ENCODE data around the gene ARHGEF37. TPM values are rescaled to one million over a fixed set of nuclear protein-coding genes. Genes with fewer than 3 reads are reported as not detected.

ARHGEF37 gene
- total and polyA plus RNA-seq, 9 of the 15 experiments (the other 6 are each of a cell fraction or from before 2014, with no cell fraction given), result 0.01 to 0.27 (median 0.05) TPM

DNA sequence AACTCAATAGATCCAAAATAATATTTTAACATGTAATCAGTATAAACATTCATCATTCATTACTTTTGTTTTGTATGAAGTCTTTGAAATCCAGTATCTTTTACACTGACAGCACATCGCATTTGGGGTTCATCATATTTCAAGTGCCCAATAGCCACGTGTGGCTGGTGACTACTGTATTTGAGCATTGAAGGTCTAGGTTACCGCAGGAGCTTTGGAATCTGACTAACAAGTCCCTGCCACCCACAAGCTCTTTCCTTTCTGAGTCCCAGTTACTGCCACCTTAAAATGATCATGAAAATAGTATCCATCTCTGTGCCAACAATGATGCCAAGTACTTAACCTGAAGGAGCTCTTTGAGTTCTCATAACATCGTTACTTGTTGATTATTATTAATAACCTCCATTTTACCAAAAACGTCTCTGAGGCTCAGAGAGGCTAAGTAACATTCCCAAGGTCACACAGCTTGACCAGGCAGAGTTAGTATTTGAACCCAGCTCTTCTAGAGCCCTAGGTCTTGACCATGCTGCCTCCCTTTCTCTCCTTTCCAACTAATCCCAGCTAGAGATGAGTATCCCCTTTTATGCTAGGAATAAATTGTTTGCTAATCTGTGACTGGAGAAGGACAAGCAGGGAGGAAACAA lies 24.2 kb downstream of the ARHGEF37 start (continued):
- TF ChIP-seq ZNF318 (IDR thresholded peaks at IDR 0.05; ENCODE audit: borderline replicate concordance in 1 of 2, low read depth in 1 of 2) (no peak), HDAC1 (IDR thresholded peaks at IDR 0.05) (peak; percentile 50; a peak in 1 of 4 replicates), RBM25 (IDR thresholded peaks at IDR 0.05; ENCODE audit: low read depth, low read length, severe bottlenecking) (peak; percentile 99), HINFP (tag; conservative IDR thresholded peaks at IDR 0.05; ENCODE audit: low read depth) (no peak), RCOR1 (IDR thresholded peaks at IDR 0.05; ENCODE audit: borderline replicate concordance in 1 of 2, low read depth in 2 of 2, low read length in 2 of 2) (peak in 1 of 2 experiments; percentile 54; a peak in 1 of 4 replicates), TCF15 (CRISPR knock-in tag; IDR thresholded peaks at IDR 0.05) (0 out of 2 replicates have a peak, but pooled peaks have one; percentile 41), TAF1 (IDR thresholded peaks at IDR 0.05; ENCODE audit: control insufficient read depth, extremely low read depth, insufficient read depth, low read length, severe bottlenecking) (no peak), TOE1 (IDR thresholded peaks at IDR 0.05; ENCODE audit: borderline replicate concordance) (0 out of 2 replicates have a peak, but pooled peaks have one; percentile 14), TOE1 (CRISPR knock-in tag; IDR thresholded peaks at IDR 0.05; ENCODE audit: borderline replicate concordance, low read depth) (no peak), KDM1A (IDR thresholded peaks at IDR 0.05) (peak; percentile 91 to 94), CBX5 (IDR thresholded peaks at IDR 0.05; ENCODE audit: borderline replicate concordance, low read depth) (no peak), CHD4 (IDR thresholded peaks at IDR 0.05; ENCODE audit: insufficient read depth, insufficient replicate concordance, low read depth, low read length, poor library complexity, severe bottlenecking) (peak; percentile 75), ZNF551 (CRISPR knock-in tag; IDR thresholded peaks at IDR 0.05) (no peak), MTA1 (IDR thresholded peaks at IDR 0.05; ENCODE audit: borderline replicate concordance) (0 out of 2 replicates have a peak, but pooled peaks have one; percentile 9)

All from K562 (cell line).